OCI-LY1 (cell line): ENCODE measurements around the gene MIA3.

ENCODE experiments used
- H2AFZ ChIP-seq: fragments of 200-600 bp; sonication (generic), shearing (Covaris generic); 2 replicates; pipeline ENCODE4 v1.6.0; 2014; ENCODE audit warnings: antibody characterized with exemption, mild to moderate bottlenecking, low read length
- H3F3A ChIP-seq: fragments of 200-600 bp; sonication (generic), shearing (Covaris generic); 2 replicates; pipeline ENCODE4 v1.6.0; 2014; ENCODE audit warnings: mild to moderate bottlenecking, antibody characterized with exemption, low read length, moderate library complexity; ENCODE audit not compliant: insufficient read depth
- H3K27ac ChIP-seq: fragments of 200-600 bp; sonication (generic); 2 replicates; pipeline ENCODE4 v1.5.1; 2014; ENCODE audit warnings: low read length, mixed run types, mild to moderate bottlenecking, low read depth; ENCODE audit not compliant: poor library complexity, severe bottlenecking
- H3K27me3 ChIP-seq: fragments of 200-600 bp; sonication (generic); 2 replicates; pipeline ENCODE4 v1.6.0; 2014; ENCODE audit warnings: antibody characterized with exemption, mild to moderate bottlenecking, low read length, moderate library complexity; ENCODE audit not compliant: insufficient read depth
- H3K36me3 ChIP-seq: fragments of 200-600 bp; sonication (generic); 2 replicates; pipeline ENCODE4 v1.6.1; 2014; ENCODE audit warnings: mild to moderate bottlenecking, antibody characterized with exemption, low read length, moderate library complexity, mixed read lengths; ENCODE audit not compliant: insufficient read depth
- H3K4me1 ChIP-seq: fragments of 200-600 bp; sonication (generic); 2 replicates; pipeline ENCODE4 v1.5.1; 2014; ENCODE audit warnings: mild to moderate bottlenecking, low read length, moderate library complexity; ENCODE audit not compliant: insufficient read depth, severe bottlenecking
- H3K4me2 ChIP-seq: fragments of 200-600 bp; sonication (generic), shearing (Covaris generic); 2 replicates; pipeline ENCODE4 v1.6.1; 2014; ENCODE audit warnings: low read length
- H3K4me3 ChIP-seq: fragments of 200-600 bp; sonication (generic); 2 replicates; pipeline ENCODE4 v1.5.1; 2014; ENCODE audit warnings: low read length, low read depth, mild to moderate bottlenecking, mixed read lengths; ENCODE audit not compliant: poor library complexity, severe bottlenecking
- H3K79me2 ChIP-seq: fragments of 200-600 bp; shearing (Covaris generic); 2 replicates; pipeline ENCODE4 v1.6.1; 2016; ENCODE audit warnings: mixed run types, low read length, mixed read lengths; ENCODE audit not compliant: insufficient read depth
- H3K9ac ChIP-seq: fragments of 200-600 bp; sonication (generic), shearing (Covaris generic); 2 replicates; pipeline ENCODE4 v1.6.1; 2014; ENCODE audit warnings: mild to moderate bottlenecking, low read length, mixed read lengths
- H3K9me2 ChIP-seq: fragments of 200-600 bp; sonication (generic), shearing (Covaris generic); 2 replicates; pipeline ENCODE4 v1.6.1; 2014; ENCODE audit warnings: low read depth, mild to moderate bottlenecking, low read length, mixed read lengths
- H3K9me3 ChIP-seq: fragments of 200-600 bp; shearing (Covaris generic); 2 replicates; pipeline ENCODE4 v1.6.1; 2014; ENCODE audit warnings: low read length, mixed read lengths
- H4K20me1 ChIP-seq: fragments of 200-600 bp; sonication (generic), shearing (Covaris generic); 2 replicates; pipeline ENCODE4 v1.6.0; 2016; ENCODE audit warnings: mild to moderate bottlenecking, low read length; ENCODE audit not compliant: insufficient read depth
- EZH2 ChIP-seq: fragments of 200-600 bp; sonication (generic), shearing (Covaris generic); IDR thresholded peaks from 2 replicates; pipeline ENCODE4 v1.8.0; 2017; ENCODE audit warnings: borderline replicate concordance, mixed run types, mild to moderate bottlenecking, antibody characterized with exemption, low read length, moderate library complexity, mixed read lengths
- TF ChIP-seq, protein P1 (sequence below): fragments of 200-600 bp; sonication (generic), shearing (Covaris generic); IDR thresholded peaks from 2 replicates; pipeline ENCODE4 v1.5.1; 2017; ENCODE audit warnings: mild to moderate bottlenecking, antibody characterized with exemption, low read length, moderate library complexity, mixed read lengths

The MIA3 gene

DNA sequence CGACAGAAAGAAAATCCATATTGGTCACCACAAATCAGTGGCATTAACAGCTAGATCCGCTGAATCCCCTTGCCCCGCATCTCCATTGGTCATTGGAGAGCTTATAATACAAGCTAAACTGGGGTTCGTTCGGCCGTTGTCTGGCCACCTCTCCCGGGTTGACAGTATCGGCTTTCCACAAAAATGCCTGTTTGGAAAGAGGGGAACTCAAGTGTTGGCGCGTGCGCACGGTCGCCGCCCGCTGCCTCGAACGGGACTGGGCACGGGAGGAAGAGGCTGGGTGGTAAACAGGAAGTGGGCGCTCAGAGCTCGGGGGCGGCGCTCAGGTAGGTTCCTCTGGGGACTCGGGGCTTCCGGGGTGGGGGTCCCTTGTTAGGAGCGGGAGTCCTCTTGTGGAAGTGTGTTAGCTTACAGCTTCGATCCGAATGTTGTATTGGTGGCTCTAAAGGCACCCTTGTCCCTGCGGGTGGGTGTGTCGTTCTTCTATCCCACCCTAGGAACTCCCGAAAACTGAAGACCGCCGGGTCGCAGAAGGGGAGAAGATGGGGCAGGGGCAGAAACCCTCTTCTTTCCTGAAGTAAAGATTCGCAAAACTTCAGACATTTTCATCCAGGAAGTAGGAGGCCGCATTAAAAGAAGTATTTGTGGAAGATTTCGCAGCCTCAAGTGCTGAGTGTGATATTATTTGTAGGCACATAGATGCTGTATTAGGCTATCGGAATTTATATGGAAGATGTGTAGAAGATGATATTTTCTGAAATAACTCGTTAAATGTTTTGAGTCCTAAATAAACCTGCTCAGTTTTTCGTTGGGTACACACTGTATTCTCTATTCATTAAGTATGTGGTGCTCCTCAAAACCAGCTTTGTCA is 95.4 kb downstream of the MIA3 start:
- H4K20me1 ChIP-seq: no peaks in the 10 kb centered on the region
- no peaks in the 10 kb centered on the region for H3K9me3 ChIP-seq
- H3K27ac ChIP-seq: peak overlapping the region; percentile 95
- H3K36me3 ChIP-seq: peaks cover 22% of the 10 kb centered on the region; the same call in 1 of the 2 replicates
- peak overlapping the region; percentile 91 for H3K9ac ChIP-seq
- H3F3A ChIP-seq: no peaks in the 10 kb centered on the region
- H2AFZ ChIP-seq: peak overlapping the region; percentile 40; the same call in 1 of the 2 replicates
- no peak for TF ChIP-seq EZH2
- TF ChIP-seq, protein P1, sequence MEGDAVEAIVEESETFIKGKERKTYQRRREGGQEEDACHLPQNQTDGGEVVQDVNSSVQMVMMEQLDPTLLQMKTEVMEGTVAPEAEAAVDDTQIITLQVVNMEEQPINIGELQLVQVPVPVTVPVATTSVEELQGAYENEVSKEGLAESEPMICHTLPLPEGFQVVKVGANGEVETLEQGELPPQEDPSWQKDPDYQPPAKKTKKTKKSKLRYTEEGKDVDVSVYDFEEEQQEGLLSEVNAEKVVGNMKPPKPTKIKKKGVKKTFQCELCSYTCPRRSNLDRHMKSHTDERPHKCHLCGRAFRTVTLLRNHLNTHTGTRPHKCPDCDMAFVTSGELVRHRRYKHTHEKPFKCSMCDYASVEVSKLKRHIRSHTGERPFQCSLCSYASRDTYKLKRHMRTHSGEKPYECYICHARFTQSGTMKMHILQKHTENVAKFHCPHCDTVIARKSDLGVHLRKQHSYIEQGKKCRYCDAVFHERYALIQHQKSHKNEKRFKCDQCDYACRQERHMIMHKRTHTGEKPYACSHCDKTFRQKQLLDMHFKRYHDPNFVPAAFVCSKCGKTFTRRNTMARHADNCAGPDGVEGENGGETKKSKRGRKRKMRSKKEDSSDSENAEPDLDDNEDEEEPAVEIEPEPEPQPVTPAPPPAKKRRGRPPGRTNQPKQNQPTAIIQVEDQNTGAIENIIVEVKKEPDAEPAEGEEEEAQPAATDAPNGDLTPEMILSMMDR: peak; percentile 27; the same call in 1 of the 2 replicates
- H3K79me2 ChIP-seq: 0 out of 2 replicates have a peak, but pooled peaks cover 7% of the 10 kb centered on the region
- peaks cover 20% of the 10 kb centered on the region for H3K4me1 ChIP-seq
- no peaks in the 10 kb centered on the region for H3K27me3 ChIP-seq
- H3K9me2 ChIP-seq: no peaks in the 10 kb centered on the region
- peak overlapping the region; percentile 79 for H3K4me2 ChIP-seq
- H3K4me3 ChIP-seq: peak overlapping the region; percentile 83

DNA sequence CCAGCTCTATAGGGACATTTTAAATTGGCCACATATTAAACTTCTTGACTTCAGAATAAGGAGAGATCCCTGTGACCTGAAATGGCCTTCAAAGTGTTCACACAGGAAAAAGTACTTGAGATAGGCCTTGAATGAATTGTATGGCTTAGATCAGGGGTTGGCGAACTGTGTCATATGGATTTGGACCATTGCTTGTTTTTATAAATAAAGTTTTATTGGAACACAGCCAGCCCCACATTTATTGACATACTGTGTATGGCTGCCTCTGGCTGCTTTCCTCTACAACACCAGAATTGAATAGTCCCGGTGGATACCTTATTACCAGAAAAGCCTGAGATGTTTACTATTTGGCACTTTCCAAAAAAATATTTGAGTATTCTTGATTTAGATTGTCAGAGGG is 98.5 kb downstream of the MIA3 start:
- H3K27ac ChIP-seq: no peak overlapping the region
- H3K9me3 ChIP-seq: no peaks in the 10 kb centered on the region
- no peaks in the 10 kb centered on the region for H4K20me1 ChIP-seq
- TF ChIP-seq, protein P1: no peak
- no peak for TF ChIP-seq EZH2
- no peak overlapping the region for H2AFZ ChIP-seq
- peaks cover 5% of the 10 kb centered on the region for H3K4me1 ChIP-seq
- no peaks in the 10 kb centered on the region for H3K27me3 ChIP-seq
- H3K4me3 ChIP-seq: no peak overlapping the region
- H3K79me2 ChIP-seq: 0 out of 2 replicates have a peak, but pooled peaks cover 3% of the 10 kb centered on the region
- H3F3A ChIP-seq: no peaks in the 10 kb centered on the region
- no peak overlapping the region for H3K9ac ChIP-seq
- H3K36me3 ChIP-seq: peaks cover 46% of the 10 kb centered on the region
- no peak overlapping the region for H3K4me2 ChIP-seq
- H3K9me2 ChIP-seq: no peaks in the 10 kb centered on the region
